Heart left ventricle (tissue), 13 donors: ENCODE measurements around the gene HNRNPA2B1.

ENCODE experiments used
- CTCF ChIP-seq, 12 donors: fragments of 200-600 bp; sonication (generic) in 4 of 12; IDR thresholded peaks; one replicate each; pipeline versions ENCODE4 v1.5.0 to v1.8.0; 2018 to 2022; ENCODE audit warnings: antibody characterized with exemption in 12 of 12, mild to moderate bottlenecking in 5 of 12
- POLR2A ChIP-seq, 2 donors: fragments of 450-650 bp; IDR thresholded peaks; one replicate each; pipeline ENCODE4 v1.6.1; 2017; ENCODE audit warnings: antibody characterized with exemption in 2 of 2, mild to moderate bottlenecking in 2 of 2, moderate library complexity in 2 of 2
- donor health status: ischemic (EF 13 %, LVEDD 7.1; RV severe dilation, severe dysfunction).
- donor health status: DM: no; HTN: yes; CAD: no.
- donor health status: DM: no; HTN: no; CAD: no.
- donor health status: ischemic (EF 25% LVEDD 6.9; RV normal size, moderate dysfunction).
- donor health status: ischemic (EF 25% LVEDD 5.7; RV mildly dilated, moderate dysfunction).
- donor health status: ischemic (EF 35%, LVEDD 5.7; RV mildly dilated, moderate dysfunction).
- donor health status: nonischemic (EF 11% LVEDD 7.7; RV severe dilation, severe dysfunction).
- donor health status: DM: yes; HTN: yes; CAD: no.
- donor health status: PGD.
- donor health status: ischemic (EF 29% LVEDD 5.4; RV normal size, mild dysfunction).
- donor health status: nonischemic (EF 23%, LVEDD 6.1; RV moderate dilation, normal function).

GRCh38 chr7:26144184-26145080 is 56.1 kb downstream of the HNRNPA2B1 start:
- TF ChIP-seq CTCF (IDR thresholded peaks at IDR 0.05) (no peak), POLR2A (IDR thresholded peaks at IDR 0.05) (no peak)
